OCI-LY7 (cell line): ENCODE data around the gene HOTAIR. TPM values are rescaled to one million over a fixed set of nuclear protein-coding genes. Genes with fewer than 3 reads are reported as not detected.

ENCODE experiments used
- BruUV-seq: library from RNA; stranded (reverse); fragments of 400-500 nt; replicated peaks from 2 replicates; lab custom pipeline; 2021; lab: Mats Ljungman, UMichigan
- CTCF ChIA-PET: fragments of 300-600 bp; sonication (Branson Sonifier 250); formaldehyde crosslinking; loops from one replicate; lab custom pipeline; 2022; ENCODE audit warnings: antibody characterized with exemption; ENCODE audit not compliant: unreplicated experiment; lab: Charles Lee
- POLR2A ChIA-PET: fragments of 300-600 bp; sonication (Branson Sonifier 250); formaldehyde crosslinking; loops from one replicate; lab custom pipeline; 2022; ENCODE audit warnings: antibody characterized with exemption; lab: Charles Lee
- DNase-seq: peaks from one replicate; pipeline ENCODE4 v3.0.0-alpha.2; 2015; ENCODE audit warnings: low spot score
- H2AFZ ChIP-seq: fragments of 200-600 bp; sonication (generic), shearing (Covaris generic); 2 replicates; pipeline ENCODE4 v1.6.1; 2014; ENCODE audit warnings: mild to moderate bottlenecking, antibody characterized with exemption, low read length, moderate library complexity
- H3K27ac ChIP-seq: fragments of 200-600 bp; sonication (generic); 2 replicates; pipeline ENCODE4 v1.5.1; 2014; ENCODE audit warnings: mixed run types, low read depth, mild to moderate bottlenecking, moderate library complexity, low read length, inconsistent platforms; ENCODE audit not compliant: poor library complexity, severe bottlenecking
- H3K36me3 ChIP-seq: fragments of 200-600 bp; sonication (generic); 2 replicates; pipeline ENCODE4 v1.6.1; 2014; ENCODE audit warnings: mild to moderate bottlenecking, antibody characterized with exemption, low read length, moderate library complexity, mixed read lengths; ENCODE audit not compliant: insufficient read depth
- H3K4me1 ChIP-seq: fragments of 200-600 bp; sonication (generic); 2 replicates; pipeline ENCODE4 v1.5.1; 2014; ENCODE audit warnings: mild to moderate bottlenecking, low read length; ENCODE audit not compliant: insufficient read depth, poor library complexity, severe bottlenecking
- H3K4me2 ChIP-seq: fragments of 200-600 bp; sonication (generic); 2 replicates; pipeline ENCODE4 v1.6.1; 2014; ENCODE audit warnings: mild to moderate bottlenecking, low read length
- H3K4me3 ChIP-seq: fragments of 200-600 bp; sonication (generic); 2 replicates; pipeline ENCODE4 v1.5.1; 2014; ENCODE audit warnings: mild to moderate bottlenecking, low read depth, low read length; ENCODE audit not compliant: poor library complexity, severe bottlenecking
- H3K79me2 ChIP-seq: fragments of 200-600 bp; sonication (generic); 2 replicates; pipeline ENCODE4 v1.6.1; 2016; ENCODE audit warnings: low read depth, mild to moderate bottlenecking, low read length, moderate library complexity, mixed read lengths; ENCODE audit not compliant: insufficient read depth
- H3K9me2 ChIP-seq: fragments of 200-600 bp; sonication (generic); 2 replicates; pipeline ENCODE4 v1.6.1; 2016; ENCODE audit warnings: mild to moderate bottlenecking, low read length, mixed read lengths; ENCODE audit not compliant: insufficient read depth
- H3K9me3 ChIP-seq: fragments of 200-600 bp; sonication (generic); 2 replicates; pipeline ENCODE4 v1.6.1; 2014; ENCODE audit warnings: mild to moderate bottlenecking, mixed run types, low read length, mixed read lengths
- H4K20me1 ChIP-seq: fragments of 200-600 bp; sonication (generic); 2 replicates; pipeline ENCODE4 v1.6.1; 2014; ENCODE audit warnings: mild to moderate bottlenecking, antibody characterized with exemption, low read length, moderate library complexity, mixed read lengths; ENCODE audit not compliant: insufficient read depth
- CTCF ChIP-seq: fragments of 200-600 bp; sonication (generic); conservative IDR thresholded peaks from 2 replicates; pipeline ENCODE4 v1.5.1; 2014; ENCODE audit warnings: mild to moderate bottlenecking, antibody characterized with exemption, low read length, moderate library complexity, mixed read lengths
- intact Hi-C: fragments of 100-400 bp; cut with micrococcal nuclease; formaldehyde crosslinking; loops from one replicate; pipeline ENCODE4 v1.10.0; 2022; ENCODE audit not compliant: unreplicated experiment
- total RNA-seq, 2 experiments: library from RNA; depleted of rRNA in 1 of 2; stranded (reverse); fragments of >200 nt in 1 of 2; shearing (Covaris generic) in 1 of 2; gene quantifications; 2 replicates each; pipeline ENCODE4 v1.2.3, GENCODE V29; 2014 to 2022

HOTAIR gene
- total RNA-seq, 2 experiments from 2014 or later = 0.88 to 5.3 TPM

- H3K79me2 ChIP-seq = no peaks in the 10 kb centered on the region
- CTCF ChIA-PET = no interaction called here
- POLR2A ChIA-PET = no interaction called here
- no peaks in the 10 kb centered on the region for H3K36me3 ChIP-seq
- intact Hi-C loops = no loop called here
- no peak for DNase-seq
- no peak for TF ChIP-seq CTCF
- no peaks in the 10 kb centered on the region for H4K20me1 ChIP-seq
- no TSS peak for BruUV-seq
- no peak overlapping the region for H2AFZ ChIP-seq
- H3K4me3 ChIP-seq = no peak overlapping the region
- H3K4me1 ChIP-seq = no peaks in the 10 kb centered on the region
- no peak overlapping the region for H3K27ac ChIP-seq
- no peak overlapping the region for H3K4me2 ChIP-seq
- H3K9me2 ChIP-seq = no peaks in the 10 kb centered on the region
- no peaks in the 10 kb centered on the region for H3K9me3 ChIP-seq
These were observed 34.2 kb downstream of the HOTAIR start for GRCh38 chr12:53940443-53941014.

GRCh38 chr12:53939141-53940108 lies 35.3 kb downstream of the HOTAIR start:
- no peak overlapping the region for H3K4me2 ChIP-seq
- no peaks in the 10 kb centered on the region for H3K9me3 ChIP-seq
- TF ChIP-seq CTCF = no peak
- DNase-seq = no peak
- no peaks in the 10 kb centered on the region for H3K4me1 ChIP-seq
- no peaks in the 10 kb centered on the region for H4K20me1 ChIP-seq
- ChIA-PET CTCF (no interaction called here), POLR2A (no interaction called here)
- H3K9me2 ChIP-seq = no peaks in the 10 kb centered on the region
- intact Hi-C loops = no loop called here
- no TSS peak for BruUV-seq
- no peak overlapping the region for H3K4me3 ChIP-seq
- H3K79me2 ChIP-seq = no peaks in the 10 kb centered on the region
- H3K27ac ChIP-seq = no peak overlapping the region
- no peaks in the 10 kb centered on the region for H3K36me3 ChIP-seq
- no peak overlapping the region for H2AFZ ChIP-seq
